PC-3 (cell line): ENCODE results near the gene GPR37L1. TPM values are rescaled to one million over a fixed set of nuclear protein-coding genes. Genes with fewer than 3 reads are reported as not detected.
A peak's percentile ranks its signal among the peaks of the same experiment; 100 is the strongest.

Source experiments
- ATAC-seq: fragments of 200-7000 bp; cut with Tn5 transposase; 2 replicates; pipeline ENCODE4 v1.9.1; 2020; ENCODE audit warnings: mild to moderate bottlenecking, moderate library complexity
- Bru-seq: library from RNA; stranded (reverse); fragments of 400-500 nt; gene quantifications from one replicate; lab custom pipeline; 2021; lab: Mats Ljungman, UMichigan
- BruChase-seq, 2 experiments: library from RNA; stranded (reverse); fragments of 400-500 nt; gene quantifications; one replicate each; lab custom pipeline; 2021; lab: Mats Ljungman, UMichigan
- BruUV-seq: library from RNA; stranded (reverse); fragments of 400-500 nt; replicated peaks from 2 replicates; lab custom pipeline; 2021; lab: Mats Ljungman, UMichigan
- CTCF ChIA-PET: fragments of 300-600 bp; sonication (Branson Sonifier 250); formaldehyde crosslinking; loops from one replicate; lab custom pipeline; 2022; ENCODE audit warnings: antibody characterized with exemption; lab: Charles Lee
- POLR2A ChIA-PET: fragments of 300-600 bp; sonication (Branson Sonifier 250); formaldehyde crosslinking; loops from one replicate; lab custom pipeline; 2022; ENCODE audit warnings: antibody characterized with exemption; ENCODE audit not compliant: unreplicated experiment; lab: Charles Lee
- DNase-seq: peaks from one replicate; pipeline ENCODE4 v3.0.0-alpha.2; 2015
- H2AFZ ChIP-seq: fragments of 300-600 bp; sonication (generic); 2 replicates; pipeline ENCODE4 v1.6.0; 2016; ENCODE audit warnings: antibody characterized with exemption, low read length
- H3F3A ChIP-seq: fragments of 300-600 bp; sonication (generic); one replicate; pipeline ENCODE4 v1.6.0; 2017; ENCODE audit warnings: antibody characterized with exemption, low read length, control low read depth, mild to moderate bottlenecking; ENCODE audit not compliant: unreplicated experiment
- H3K27ac ChIP-seq: fragments of 300-600 bp; sonication (generic); 2 replicates; pipeline ENCODE4 v1.5.1; 2016; ENCODE audit warnings: mild to moderate bottlenecking, low read length
- H3K27me3 ChIP-seq: fragments of 300-600 bp; sonication (generic); 2 replicates; pipeline ENCODE4 v1.6.1; 2016; ENCODE audit warnings: low read length, mixed read lengths
- H3K36me3 ChIP-seq: fragments of 300-600 bp; sonication (generic); 2 replicates; pipeline ENCODE4 v1.6.1; 2016; ENCODE audit warnings: low read depth, mixed run types, low read length, mixed read lengths
- H3K4me1 ChIP-seq: fragments of 300-600 bp; sonication (generic); 2 replicates; pipeline ENCODE4 v1.5.1; 2016; ENCODE audit warnings: low read length; ENCODE audit not compliant: insufficient read depth
- H3K4me2 ChIP-seq: fragments of 300-600 bp; sonication (generic); 2 replicates; pipeline ENCODE4 v1.6.0; 2016; ENCODE audit warnings: low read length
- H3K4me3 ChIP-seq: fragments of 300-600 bp; sonication (generic); 2 replicates; pipeline ENCODE4 v1.5.1; 2016; ENCODE audit warnings: mild to moderate bottlenecking, low read length, mixed read lengths
- H3K79me2 ChIP-seq: fragments of 300-600 bp; sonication (generic); 2 replicates; pipeline ENCODE4 v1.6.1; 2017; ENCODE audit warnings: low read length, mixed read lengths
- H3K9ac ChIP-seq: fragments of 300-600 bp; sonication (generic); 2 replicates; pipeline ENCODE4 v1.6.0; 2016; ENCODE audit warnings: mild to moderate bottlenecking, low read length
- H3K9me2 ChIP-seq: fragments of 300-600 bp; sonication (generic); replicated peaks from 2 replicates; pipeline ENCODE4 v1.6.1; 2016; ENCODE audit warnings: mixed run types, low read length, mixed read lengths
- H3K9me3 ChIP-seq: fragments of 300-600 bp; sonication (generic); 2 replicates; pipeline ENCODE4 v1.6.1; 2016; ENCODE audit warnings: low read length, mixed read lengths
- H4K20me1 ChIP-seq: fragments of 300-600 bp; sonication (generic); 2 replicates; pipeline ENCODE4 v1.6.1; 2016; ENCODE audit warnings: low read length, mixed read lengths
- CTCF ChIP-seq: fragments of 300-600 bp; sonication (generic); conservative IDR thresholded peaks from 2 replicates; pipeline ENCODE4 v1.5.1; 2017; ENCODE audit warnings: antibody characterized with exemption, low read depth, mild to moderate bottlenecking, low read length
- EZH2 ChIP-seq: fragments of 300-600 bp; sonication (generic); IDR thresholded peaks from one replicate; pipeline ENCODE4 v1.6.1; 2017; ENCODE audit warnings: antibody characterized with exemption, mild to moderate bottlenecking, low read length; ENCODE audit not compliant: unreplicated experiment
- EZH2phosphoT487 ChIP-seq: fragments of 300-600 bp; sonication (generic); IDR thresholded peaks from 2 replicates; pipeline ENCODE4 v1.6.1; 2018; ENCODE audit warnings: mild to moderate bottlenecking, antibody characterized with exemption, low read length, borderline replicate concordance
- intact Hi-C: fragments of 100-400 bp; cut with micrococcal nuclease; formaldehyde crosslinking; loops from 2 replicates; pipeline ENCODE4 v1.9.0; 2023
- long read RNA-seq: library from polyadenylated mRNA; unstranded; transcript quantifications from one replicate; pipeline ENCODE4 v2.0.0, GENCODE V29; 2021; ENCODE audit not compliant: unreplicated experiment
- total RNA-seq: library from RNA; depleted of rRNA; stranded (reverse); fragments of >200 nt; gene quantifications from 2 replicates; pipeline ENCODE4 v1.2.3, GENCODE V29; 2014; rRNA removed

GPR37L1 gene
- total RNA-seq (0.04 TPM in 1 of 2 replicates, not detected in the other), Bru-seq, nascent RNA (percentile 13 among the genes with signal in this experiment), BruChase-seq, experiment 1, labeled RNA remaining after a 6-hour chase (percentile 21 among the genes with signal in this experiment), BruChase-seq, experiment 2, labeled RNA remaining after a 2-hour chase (percentile 18 among the genes with signal in this experiment)
- long read RNA-seq = 0 reads

- Histone ChIP-seq H3K4me3 (no peak within 1 kb of the TSS), H3K9me3 (no peaks in the 10 kb centered on the region), H3K4me1 (peaks cover 5% of the 10 kb centered on the region), H3K4me2 (no peak within 1 kb of the TSS), H3K27ac (no peak within 1 kb of the TSS), H3F3A (no peaks in the 10 kb centered on the region), H3K9ac (no peak within 1 kb of the TSS), H3K36me3 (no peaks in the 10 kb centered on the region), H4K20me1 (no peaks in the 10 kb centered on the region), H2AFZ (no peak within 1 kb of the TSS), H3K79me2 (no peaks in the 10 kb centered on the region), H3K9me2 (no peaks in the 10 kb centered on the region), H3K27me3 (no peaks in the 10 kb centered on the region)
- POLR2A ChIA-PET = no interaction called here
- peak; percentile 71 for ATAC-seq
- TF ChIP-seq EZH2phosphoT487 (no peak), CTCF (peak; percentile 40; the same call in 1 of the 2 replicates)
- CTCF ChIA-PET = interaction anchor here (0.7 kb wide), 1 partner anchor 633 kb away, joined by 3 read pairs; no protein-coding TSS in a partner anchor
- peak; percentile 32 for DNase-seq
- intact Hi-C loops = no loop called here
- BruUV-seq = no TSS peak
Observed at GRCh38 chr1:202122639-202123335, at the start of gene GPR37L1. Gene GPR37L1, plus strand, starts transcription at chr1:202122917. Its CDS starts 47 bp downstream, at chr1:202122964.

GRCh38 chr1:202073206-202073605 lies 49.5 kb upstream of the GPR37L1 start:
- POLR2A ChIA-PET = no interaction called here
- H3K27ac ChIP-seq = no peak overlapping the region
- intact Hi-C loops = no loop called here
- no peaks in the 10 kb centered on the region for H3K79me2 ChIP-seq
- ATAC-seq = no peak
- no peak overlapping the region for H3K9ac ChIP-seq
- H3K27me3 ChIP-seq = no peaks in the 10 kb centered on the region
- BruUV-seq = no TSS peak
- H3K9me2 ChIP-seq = no peaks in the 10 kb centered on the region
- H3K4me2 ChIP-seq = no peak overlapping the region
- CTCF ChIA-PET = no interaction called here
- peaks cover 11% of the 10 kb centered on the region for H3K4me1 ChIP-seq
- DNase-seq = no peak
- no peaks in the 10 kb centered on the region for H4K20me1 ChIP-seq
- TF ChIP-seq EZH2phosphoT487 (no peak), CTCF (no peak), EZH2 (no peak)
- no peak overlapping the region for H3K4me3 ChIP-seq
- H3K9me3 ChIP-seq = no peaks in the 10 kb centered on the region
- no peak overlapping the region for H2AFZ ChIP-seq
- H3K36me3 ChIP-seq = no peaks in the 10 kb centered on the region
- no peaks in the 10 kb centered on the region for H3F3A ChIP-seq

GRCh38 chr1:202074985-202075384 lies 47.7 kb upstream of the GPR37L1 start:
- Histone ChIP-seq H3K4me2 (no peak overlapping the region), H3F3A (no peaks in the 10 kb centered on the region), H3K27ac (no peak overlapping the region), H3K4me1 (peaks cover 11% of the 10 kb centered on the region), H3K9me3 (no peaks in the 10 kb centered on the region), H3K36me3 (no peaks in the 10 kb centered on the region), H4K20me1 (no peaks in the 10 kb centered on the region), H3K79me2 (no peaks in the 10 kb centered on the region), H3K4me3 (no peak overlapping the region), H2AFZ (no peak overlapping the region), H3K9me2 (no peaks in the 10 kb centered on the region), H3K9ac (no peak overlapping the region), H3K27me3 (no peaks in the 10 kb centered on the region)
- ChIA-PET CTCF (no interaction called here), POLR2A (no interaction called here)
- no peak for TF ChIP-seq EZH2phosphoT487
- TF ChIP-seq CTCF = no peak
- no peak for TF ChIP-seq EZH2
- intact Hi-C loops = no loop called here
- ATAC-seq (no peak), DNase-seq (no peak)
- BruUV-seq = no TSS peak
